Karpas-422 (cell line): ENCODE data around the gene CORO2B. TPM values are rescaled to one million over a fixed set of nuclear protein-coding genes. Genes with fewer than 3 reads are reported as not detected.

ENCODE experiments used
- DNase-seq: peaks from one replicate; pipeline ENCODE4 v3.0.0-alpha.2; 2015
- H2AFZ ChIP-seq: fragments of 200-600 bp; sonication (generic); 2 replicates; pipeline ENCODE4 v1.6.1; 2014; ENCODE audit warnings: antibody characterized with exemption, low read length, mixed read lengths
- H3K27ac ChIP-seq: fragments of 200-600 bp; sonication (generic); 2 replicates; pipeline ENCODE4 v1.5.1; 2014; ENCODE audit warnings: mild to moderate bottlenecking, low read length, moderate library complexity
- H3K27me3 ChIP-seq: fragments of 200-600 bp; sonication (generic); 2 replicates; pipeline ENCODE4 v1.6.1; 2014; ENCODE audit warnings: low read length, mixed read lengths
- H3K36me3 ChIP-seq: fragments of 200-600 bp; sonication (generic); 2 replicates; pipeline ENCODE4 v1.6.1; 2014; ENCODE audit warnings: low read length, mixed read lengths; ENCODE audit not compliant: insufficient read depth
- H3K4me1 ChIP-seq: fragments of 200-600 bp; sonication (generic); 2 replicates; pipeline ENCODE4 v1.6.1; 2014; ENCODE audit warnings: mild to moderate bottlenecking, low read length, mixed read lengths
- H3K4me2 ChIP-seq: fragments of 200-600 bp; sonication (generic); 2 replicates; pipeline ENCODE4 v1.6.1; 2014; ENCODE audit warnings: low read length, low read depth, mild to moderate bottlenecking; ENCODE audit not compliant: poor library complexity, severe bottlenecking
- H3K4me3 ChIP-seq: fragments of 200-600 bp; sonication (generic); 2 replicates; pipeline ENCODE4 v1.5.1; 2014; ENCODE audit warnings: mild to moderate bottlenecking, antibody characterized with exemption, low read length, mixed read lengths
- H3K79me2 ChIP-seq: fragments of 200-600 bp; sonication (generic); 2 replicates; pipeline ENCODE4 v1.6.1; 2014; ENCODE audit warnings: mild to moderate bottlenecking, low read length, mixed read lengths
- H3K9ac ChIP-seq: fragments of 200-600 bp; sonication (generic); 2 replicates; pipeline ENCODE4 v1.6.0; 2014; ENCODE audit warnings: low read length
- H3K9me2 ChIP-seq: fragments of 200-600 bp; sonication (generic), shearing (Covaris generic); replicated peaks from 2 replicates; pipeline ENCODE4 v1.6.0; 2014; ENCODE audit warnings: mild to moderate bottlenecking, low read length, moderate library complexity; ENCODE audit not compliant: insufficient read depth
- H3K9me3 ChIP-seq: fragments of 300-700, 200-600 bp; sonication (generic); 2 replicates; pipeline ENCODE4 v1.6.1; 2014; ENCODE audit warnings: low read length, mixed read lengths
- H4K20me1 ChIP-seq: fragments of 200-600 bp; sonication (generic); 2 replicates; pipeline ENCODE4 v1.6.1; 2014; ENCODE audit warnings: mild to moderate bottlenecking, antibody characterized with exemption, low read length, low read depth; ENCODE audit not compliant: insufficient read depth
- total RNA-seq: library from RNA; depleted of rRNA; stranded (reverse); fragments of >200 nt; shearing (Covaris generic); gene quantifications from 2 replicates; pipeline ENCODE4 v1.2.3, GENCODE V29; 2014; ENCODE audit warnings: low replicate concordance

CORO2B gene
- total RNA-seq, 1 experiment from 2014 or later: 0.26 TPM

- Histone ChIP-seq H4K20me1 (no peaks in the 10 kb centered on the region), H3K4me2 (peak overlapping the region; percentile 57), H2AFZ (no peak overlapping the region), H3K9me3 (no peaks in the 10 kb centered on the region), H3K4me3 (no peak overlapping the region), H3K36me3 (no peaks in the 10 kb centered on the region), H3K27ac (peak overlapping the region; percentile 82), H3K79me2 (no peaks in the 10 kb centered on the region), H3K4me1 (peaks cover 100% of the 10 kb centered on the region), H3K9me2 (no peaks in the 10 kb centered on the region), H3K27me3 (no peaks in the 10 kb centered on the region), H3K9ac (peak overlapping the region; percentile 23; the same call in 1 of the 2 replicates)
- DNase-seq: no peak
These were observed 52.0 kb downstream of the CORO2B start for GRCh38 chr15:68630836-68631235.

DNA sequence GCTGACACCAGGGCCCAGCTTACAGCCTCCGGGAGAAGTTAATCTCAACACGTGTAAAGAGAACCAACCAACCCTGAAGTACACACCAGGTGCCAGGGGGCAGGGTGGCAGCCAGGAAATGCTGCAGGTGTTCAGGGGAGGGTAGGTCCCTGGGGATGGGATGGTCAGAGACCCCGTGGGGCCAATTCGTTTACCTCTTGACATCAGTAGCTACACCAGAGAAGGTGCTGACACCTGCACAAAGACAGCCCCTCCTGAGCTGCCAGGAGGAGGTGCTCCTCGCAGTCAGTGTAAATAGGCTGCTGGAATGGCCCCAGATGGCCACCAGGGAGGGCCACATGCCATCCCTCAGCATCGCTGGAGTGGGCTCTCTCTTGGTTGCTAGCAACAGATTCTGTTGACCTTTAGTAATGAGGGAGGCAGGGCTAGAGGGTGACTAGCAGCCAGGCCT, 52.8 kb downstream of the CORO2B start:
- peak overlapping the region; percentile 57 for H3K4me2 ChIP-seq
- no peaks in the 10 kb centered on the region for H3K79me2 ChIP-seq
- H3K27me3 ChIP-seq: no peaks in the 10 kb centered on the region
- H3K4me1 ChIP-seq: peaks cover 100% of the 10 kb centered on the region
- H3K9me2 ChIP-seq: no peaks in the 10 kb centered on the region
- DNase-seq: peak; percentile 92
- no peaks in the 10 kb centered on the region for H4K20me1 ChIP-seq
- H3K9ac ChIP-seq: peak overlapping the region; percentile 50
- no peaks in the 10 kb centered on the region for H3K36me3 ChIP-seq
- H3K9me3 ChIP-seq: no peaks in the 10 kb centered on the region
- H2AFZ ChIP-seq: no peak overlapping the region
- H3K27ac ChIP-seq: peak overlapping the region; percentile 82
- peak overlapping the region; percentile 16; the same call in 1 of the 2 replicates for H3K4me3 ChIP-seq

GRCh38 chr15:68632101-68632500, 53.3 kb downstream of the CORO2B start:
- H3K9ac ChIP-seq: peak overlapping the region; percentile 50
- H3K9me3 ChIP-seq: no peaks in the 10 kb centered on the region
- peak overlapping the region; percentile 16; the same call in 1 of the 2 replicates for H3K4me3 ChIP-seq
- peak overlapping the region; percentile 51 for H3K4me2 ChIP-seq
- no peaks in the 10 kb centered on the region for H3K79me2 ChIP-seq
- peaks cover 100% of the 10 kb centered on the region for H3K4me1 ChIP-seq
- H4K20me1 ChIP-seq: no peaks in the 10 kb centered on the region
- H3K9me2 ChIP-seq: no peaks in the 10 kb centered on the region
- H2AFZ ChIP-seq: no peak overlapping the region
- no peaks in the 10 kb centered on the region for H3K36me3 ChIP-seq
- DNase-seq: peak; percentile 52
- H3K27me3 ChIP-seq: no peaks in the 10 kb centered on the region
- peak overlapping the region; percentile 72 for H3K27ac ChIP-seq

- H3K9me3 ChIP-seq: no peaks in the 10 kb centered on the region
- H3K9me2 ChIP-seq: no peaks in the 10 kb centered on the region
- H3K4me2 ChIP-seq: peak overlapping the region; percentile 51
- DNase-seq: peak; percentile 56
- H3K27me3 ChIP-seq: no peaks in the 10 kb centered on the region
- no peaks in the 10 kb centered on the region for H3K36me3 ChIP-seq
- peak overlapping the region; percentile 72 for H3K27ac ChIP-seq
- no peaks in the 10 kb centered on the region for H3K79me2 ChIP-seq
- peak overlapping the region; percentile 39; the same call in 1 of the 2 replicates for H3K9ac ChIP-seq
- no peak overlapping the region for H2AFZ ChIP-seq
- H3K4me3 ChIP-seq: no peak overlapping the region; the same call in 1 of the 2 replicates
- H4K20me1 ChIP-seq: no peaks in the 10 kb centered on the region
- H3K4me1 ChIP-seq: peaks cover 98% of the 10 kb centered on the region
These were observed 54.7 kb downstream of the CORO2B start for GRCh38 chr15:68633231-68634121.

GRCh38 chr15:68634122-68634482, 55.3 kb downstream of the CORO2B start:
- peak overlapping the region; percentile 39; the same call in 1 of the 2 replicates for H3K9ac ChIP-seq
- no peak overlapping the region for H2AFZ ChIP-seq
- peaks cover 98% of the 10 kb centered on the region for H3K4me1 ChIP-seq
- no peak overlapping the region; the same call in 1 of the 2 replicates for H3K4me3 ChIP-seq
- DNase-seq: peak; percentile 57
- H3K27me3 ChIP-seq: no peaks in the 10 kb centered on the region
- peak overlapping the region; percentile 72 for H3K27ac ChIP-seq
- H3K9me3 ChIP-seq: no peaks in the 10 kb centered on the region
- no peaks in the 10 kb centered on the region for H3K36me3 ChIP-seq
- H3K9me2 ChIP-seq: no peaks in the 10 kb centered on the region
- no peaks in the 10 kb centered on the region for H4K20me1 ChIP-seq
- peak overlapping the region; percentile 51 for H3K4me2 ChIP-seq
- H3K79me2 ChIP-seq: no peaks in the 10 kb centered on the region

- Histone ChIP-seq H3K9me3 (no peaks in the 10 kb centered on the region), H3K9ac (peak overlapping the region; percentile 32; the same call in 1 of the 2 replicates), H2AFZ (no peak overlapping the region), H3K27ac (peak overlapping the region; percentile 72), H3K4me2 (peak overlapping the region; percentile 51), H3K4me3 (no peak overlapping the region), H3K4me1 (peaks cover 95% of the 10 kb centered on the region), H3K9me2 (no peaks in the 10 kb centered on the region), H3K79me2 (no peaks in the 10 kb centered on the region), H3K36me3 (no peaks in the 10 kb centered on the region), H3K27me3 (no peaks in the 10 kb centered on the region), H4K20me1 (no peaks in the 10 kb centered on the region)
- no peak for DNase-seq
These were observed 55.7 kb downstream of the CORO2B start for GRCh38 chr15:68634531-68634930.

DNA sequence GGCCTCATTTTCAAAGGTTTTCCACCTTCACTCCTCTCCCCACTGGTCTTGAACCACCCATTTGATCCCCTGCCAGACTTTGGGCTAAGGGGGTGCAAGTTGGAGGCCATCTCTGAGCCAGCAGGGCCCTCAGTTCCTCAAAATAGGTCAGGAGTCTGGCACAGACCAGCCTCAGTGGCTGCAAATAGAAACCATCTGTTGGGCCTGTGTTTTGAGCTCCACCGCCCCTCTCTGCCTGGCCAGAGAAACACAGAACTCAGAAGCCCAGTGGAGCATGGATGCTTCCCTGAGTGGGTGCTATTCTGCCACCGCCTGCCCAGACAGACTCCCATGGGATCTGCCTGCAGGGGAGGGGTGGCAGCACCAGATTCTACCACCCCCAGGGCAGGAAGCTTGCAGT, 56.3 kb downstream of the CORO2B start:
- DNase-seq: peak; percentile 48
- H3K4me2 ChIP-seq: peak overlapping the region; percentile 51
- H3K79me2 ChIP-seq: no peaks in the 10 kb centered on the region

DNA sequence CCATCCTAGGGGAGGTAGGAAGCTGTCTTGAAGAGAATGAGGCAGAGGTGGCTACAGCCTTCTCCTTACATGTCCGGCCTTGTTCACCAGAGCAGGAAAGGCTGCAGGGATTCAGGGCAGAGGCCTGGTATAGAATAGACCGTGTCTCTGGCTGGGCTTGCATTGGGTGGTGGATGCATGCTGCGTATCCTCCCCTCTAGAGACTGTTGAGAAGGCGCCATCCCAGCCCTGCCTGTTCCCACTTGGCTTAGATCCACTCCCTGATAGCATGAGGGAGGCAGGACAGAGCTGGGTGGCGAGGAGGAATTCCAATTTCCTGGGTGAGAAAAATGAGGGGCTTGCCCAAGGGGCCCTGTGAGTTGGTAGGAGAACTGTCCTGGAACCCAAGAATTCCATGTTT, 57.5 kb downstream of the CORO2B start:
- no peak overlapping the region for H3K27ac ChIP-seq
- peaks cover 77% of the 10 kb centered on the region for H3K4me1 ChIP-seq
- H3K9ac ChIP-seq: no peak overlapping the region
- H3K9me3 ChIP-seq: no peaks in the 10 kb centered on the region
- DNase-seq: no peak
- no peaks in the 10 kb centered on the region for H3K27me3 ChIP-seq
- no peak overlapping the region for H3K4me3 ChIP-seq
- no peaks in the 10 kb centered on the region for H3K36me3 ChIP-seq
- H3K4me2 ChIP-seq: no peak overlapping the region
- no peaks in the 10 kb centered on the region for H3K79me2 ChIP-seq
- no peaks in the 10 kb centered on the region for H4K20me1 ChIP-seq
- no peak overlapping the region for H2AFZ ChIP-seq
- H3K9me2 ChIP-seq: no peaks in the 10 kb centered on the region

More for the DNA sequence above, 56.3 kb downstream of the CORO2B start:
- H2AFZ ChIP-seq: no peak overlapping the region
- H3K9me2 ChIP-seq: no peaks in the 10 kb centered on the region
- no peaks in the 10 kb centered on the region for H3K36me3 ChIP-seq
- peak overlapping the region; percentile 72; the same call in 1 of the 2 replicates for H3K27ac ChIP-seq
- H3K9ac ChIP-seq: peak overlapping the region; percentile 32
- H3K4me1 ChIP-seq: peaks cover 88% of the 10 kb centered on the region
- no peaks in the 10 kb centered on the region for H3K9me3 ChIP-seq
- no peaks in the 10 kb centered on the region for H4K20me1 ChIP-seq
- no peaks in the 10 kb centered on the region for H3K27me3 ChIP-seq
- H3K4me3 ChIP-seq: no peak overlapping the region
